Skeletal muscle tissue (tissue), 4 donors: ENCODE data around the gene ERFL. TPM values are rescaled to one million over a fixed set of nuclear protein-coding genes. Genes with fewer than 3 reads are reported as not detected.
A peak's percentile ranks its signal among the peaks of the same experiment; 100 is the strongest.

ENCODE experiments used
- H3K27ac ChIP-seq: one replicate; pipeline ENCODE4 v1.7.0; 2013; ENCODE audit warnings: mild to moderate bottlenecking, low read depth, low read length, inconsistent platforms
- H3K27me3 ChIP-seq, 3 donors: one replicate each; pipeline ENCODE4 v1.7.0; 2013; ENCODE audit warnings: low read length in 3 of 3; ENCODE audit not compliant: control insufficient read depth in 3 of 3, insufficient read depth in 3 of 3
- H3K36me3 ChIP-seq, 3 donors: one replicate each; pipeline ENCODE4 v1.7.0; 2013; ENCODE audit warnings: low read length in 3 of 3; ENCODE audit not compliant: control insufficient read depth in 3 of 3, insufficient read depth in 3 of 3
- H3K4me1 ChIP-seq, 3 donors: one replicate each; pipeline ENCODE4 v1.7.0; 2013; ENCODE audit warnings: low read length in 3 of 3, mild to moderate bottlenecking in 3 of 3; ENCODE audit not compliant: control insufficient read depth in 3 of 3, insufficient read depth in 3 of 3
- H3K4me3 ChIP-seq, 3 donors: one replicate each; pipeline ENCODE4 v1.7.0; 2013; ENCODE audit warnings: low read length in 3 of 3
- H3K9ac ChIP-seq, 3 donors: one replicate each; pipeline ENCODE4 v1.7.0; 2013; ENCODE audit warnings: low read length in 3 of 3, mild to moderate bottlenecking in 3 of 3, moderate library complexity in 2 of 3, low read depth in 1 of 3
- H3K9me3 ChIP-seq, 3 donors: one replicate each; pipeline ENCODE4 v1.7.0; 2013; ENCODE audit warnings: low read length in 3 of 3; ENCODE audit not compliant: control insufficient read depth in 3 of 3
- total RNA-seq: library from RNA; depleted of rRNA; stranded (reverse); fragments of >200 nt; gene quantifications from one replicate; pipeline ENCODE4 v1.2.3, GENCODE V29; 2014
- donor health status: Osteomylitis.

The ERFL gene
- total RNA-seq, 1 donor from 2014 or later = not detected

GRCh38 chr19:41897820-41898219 is 30.4 kb downstream of the ERFL start:
- H3K9ac ChIP-seq = no peak overlapping the region

GRCh38 chr19:41897181-41897580 is 31.1 kb downstream of the ERFL start:
- no peak overlapping the region for H3K9ac ChIP-seq
- no peaks in the 10 kb centered on the region for H3K27me3 ChIP-seq
- no peaks in the 10 kb centered on the region for H3K4me1 ChIP-seq
- peaks cover 46 to 51% (median 48%) of the 10 kb centered on the region in 3 donors for H3K36me3 ChIP-seq
- no peaks in the 10 kb centered on the region for H3K9me3 ChIP-seq
- no peak overlapping the region for H3K4me3 ChIP-seq
- no peak overlapping the region for H3K27ac ChIP-seq

More at GRCh38 chr19:41897820-41898219, 30.4 kb downstream of the ERFL start:
- Histone ChIP-seq H3K36me3 (peaks cover 49 to 52% (median 51%) of the 10 kb centered on the region in 3 donors), H3K27ac (no peak overlapping the region), H3K9me3 (no peaks in the 10 kb centered on the region), H3K4me1 (no peaks in the 10 kb centered on the region), H3K27me3 (no peaks in the 10 kb centered on the region), H3K4me3 (no peak overlapping the region)

GRCh38 chr19:41896581-41896942 is 31.7 kb downstream of the ERFL start:
- Histone ChIP-seq H3K9ac (no peak overlapping the region), H3K27ac (no peak overlapping the region), H3K9me3 (no peaks in the 10 kb centered on the region), H3K27me3 (no peaks in the 10 kb centered on the region), H3K4me3 (no peak overlapping the region), H3K36me3 (peaks cover 43 to 50% (median 48%) of the 10 kb centered on the region in 3 donors), H3K4me1 (no peaks in the 10 kb centered on the region)

GRCh38 chr19:41895745-41896580 is 32.3 kb downstream of the ERFL start:
- peaks cover 42 to 49% (median 48%) of the 10 kb centered on the region in 3 donors for H3K36me3 ChIP-seq
- no peaks in the 10 kb centered on the region for H3K9me3 ChIP-seq
- no peaks in the 10 kb centered on the region for H3K4me1 ChIP-seq
- no peak overlapping the region for H3K27ac ChIP-seq
- no peak overlapping the region for H3K4me3 ChIP-seq
- no peak overlapping the region for H3K9ac ChIP-seq
- no peaks in the 10 kb centered on the region for H3K27me3 ChIP-seq

- no peak overlapping the region for H3K27ac ChIP-seq
- H3K4me1 ChIP-seq = no peaks in the 10 kb centered on the region
- H3K4me3 ChIP-seq = no peak overlapping the region
- H3K27me3 ChIP-seq = no peaks in the 10 kb centered on the region
- no peak overlapping the region for H3K9ac ChIP-seq
- H3K9me3 ChIP-seq = no peaks in the 10 kb centered on the region
- H3K36me3 ChIP-seq = peaks cover 40 to 44% (median 42%) of the 10 kb centered on the region in 3 donors
These were observed 33.9 kb downstream of the ERFL start for GRCh38 chr19:41894350-41894749.

GRCh38 chr19:41893899-41894298 is 34.4 kb downstream of the ERFL start:
- H3K4me3 ChIP-seq = no peak overlapping the region
- no peak overlapping the region for H3K9ac ChIP-seq
- H3K4me1 ChIP-seq = no peaks in the 10 kb centered on the region
- H3K36me3 ChIP-seq = peaks cover 38 to 46% (median 40%) of the 10 kb centered on the region in 3 donors
- no peaks in the 10 kb centered on the region for H3K9me3 ChIP-seq
- no peaks in the 10 kb centered on the region for H3K27me3 ChIP-seq
- H3K27ac ChIP-seq = no peak overlapping the region

- no peaks in the 10 kb centered on the region for H3K27me3 ChIP-seq
- no peaks in the 10 kb centered on the region for H3K4me1 ChIP-seq
- H3K9ac ChIP-seq = peak overlapping the region in 1 of 3 donors; percentile 16
- H3K36me3 ChIP-seq = peaks cover 27 to 40% (median 33%) of the 10 kb centered on the region in 3 donors
- no peak overlapping the region for H3K4me3 ChIP-seq
- H3K9me3 ChIP-seq = no peaks in the 10 kb centered on the region
- H3K27ac ChIP-seq = no peak overlapping the region
These were observed 35.9 kb downstream of the ERFL start for GRCh38 chr19:41892173-41892902.

- Histone ChIP-seq H3K27ac (no peak overlapping the region), H3K36me3 (peaks cover 21 to 36% (median 29%) of the 10 kb centered on the region in 3 donors), H3K9me3 (no peaks in the 10 kb centered on the region), H3K27me3 (no peaks in the 10 kb centered on the region), H3K9ac (no peak overlapping the region), H3K4me1 (peaks cover 0 to 8% (median 6%) of the 10 kb centered on the region in 3 donors), H3K4me3 (no peak overlapping the region)
These were observed 37.3 kb downstream of the ERFL start for GRCh38 chr19:41890936-41891335.

- Histone ChIP-seq H3K36me3 (peaks cover 12 to 27% (median 19%) of the 10 kb centered on the region in 3 donors), H3K9me3 (no peaks in the 10 kb centered on the region), H3K27me3 (no peaks in the 10 kb centered on the region), H3K9ac (peak overlapping the region in 1 of 3 donors; percentile 3), H3K4me3 (no peak overlapping the region), H3K4me1 (peaks cover 2 to 13% (median 10%) of the 10 kb centered on the region in 3 donors), H3K27ac (no peak overlapping the region)
These were observed 38.4 kb downstream of the ERFL start for GRCh38 chr19:41889896-41890295.

GRCh38 chr19:41888926-41889325 is 39.3 kb downstream of the ERFL start:
- H3K4me1 ChIP-seq = peaks cover 7 to 20% (median 15%) of the 10 kb centered on the region in 3 donors
- no peak overlapping the region for H3K4me3 ChIP-seq
- H3K9ac ChIP-seq = no peak overlapping the region
- H3K9me3 ChIP-seq = no peaks in the 10 kb centered on the region
- no peak overlapping the region for H3K27ac ChIP-seq
- H3K27me3 ChIP-seq = no peaks in the 10 kb centered on the region
- H3K36me3 ChIP-seq = peaks cover 12 to 20% (median 14%) of the 10 kb centered on the region in 3 donors
